ENCODE measurements around the gene FBXO7. TPM values are rescaled to one million over a fixed set of nuclear protein-coding genes. Genes with fewer than 3 reads are reported as not detected.

The FBXO7 gene
- total RNA-seq: 10 to 100 TPM; 70.3 to 80.1 (median 76.4) TPM

DNA sequence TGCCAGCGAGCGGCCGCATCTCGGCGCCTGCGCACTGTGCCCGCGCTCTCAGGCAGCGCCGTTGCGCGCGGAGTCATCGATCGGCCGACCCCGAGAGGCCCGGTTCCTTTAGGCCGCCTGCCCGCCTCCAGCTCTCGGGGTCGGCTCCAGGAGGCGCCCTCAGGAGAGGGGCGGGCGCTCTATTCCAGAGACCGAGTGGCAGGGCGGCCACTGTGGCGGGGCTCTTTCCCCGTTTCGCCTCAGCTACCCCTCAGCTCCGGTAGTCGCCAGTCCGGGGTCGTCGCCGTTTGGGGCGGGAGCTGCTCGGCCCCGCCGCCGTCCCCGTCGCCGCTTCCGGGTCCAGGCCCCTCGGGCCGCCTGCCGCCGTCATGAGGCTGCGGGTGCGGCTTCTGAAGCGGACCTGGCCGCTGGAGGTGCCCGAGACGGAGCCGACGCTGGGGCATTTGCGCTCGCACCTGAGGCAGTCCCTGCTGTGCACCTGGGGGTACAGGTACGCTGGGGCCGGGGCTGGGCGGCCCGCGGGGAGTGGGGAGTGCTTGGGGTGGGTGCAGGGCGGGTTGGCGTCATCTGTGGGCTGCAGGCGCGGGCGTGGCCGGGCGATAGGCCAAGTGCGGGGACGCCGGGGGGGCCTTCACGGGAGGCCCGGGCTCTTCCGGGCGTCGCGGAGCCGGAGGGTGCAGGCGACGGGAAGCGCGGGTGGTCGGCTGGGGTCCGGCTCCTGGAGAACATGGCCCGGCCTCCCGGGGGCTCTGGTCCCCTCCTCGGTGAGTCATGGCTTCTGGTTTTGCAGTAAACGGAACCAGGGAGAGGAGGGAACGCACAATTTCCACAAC, at the start of gene FBXO7:
Gene FBXO7 (plus strand): TSS at position 177 of the 833 bp plus-strand sequence. CDS start 192 bp downstream, at position 369.
- DNase-seq: peak; percentile 93
- in situ Hi-C loops (cut with MboI; ENCODE audit: low pct_ligation_motif_present in 1 of 4, low pct_unique_long_range_greater_than_20kb in 1 of 4, low sequenced_read_pairs in 3 of 4) (loop anchor here in 3 of 4 donors (10.0 to 25.0 kb wide), 3 partner anchors 60 to 513 kb away; partner anchors contain the start of gene RTCB (in 1 of the 3)), intact Hi-C loops (cut with DNase I; ENCODE audit: low total_unique reads) (loop anchor here (5.0 kb wide), 1 partner anchor 63 kb away; the partner anchor contains the start of gene RTCB)
- peak within 1 kb of the TSS; percentile 97 to 100 (median 98) for H3K27ac ChIP-seq
- TF ChIP-seq POLR2A (IDR thresholded peaks at IDR 0.05) (peak; percentile 91), POLR2AphosphoS5 (IDR thresholded peaks at IDR 0.05) (peak; percentile 70 to 87 (median 82)), EP300 (IDR thresholded peaks at IDR 0.05; ENCODE audit: low read depth) (no peak)
- TF ChIP-seq, protein P1, sequence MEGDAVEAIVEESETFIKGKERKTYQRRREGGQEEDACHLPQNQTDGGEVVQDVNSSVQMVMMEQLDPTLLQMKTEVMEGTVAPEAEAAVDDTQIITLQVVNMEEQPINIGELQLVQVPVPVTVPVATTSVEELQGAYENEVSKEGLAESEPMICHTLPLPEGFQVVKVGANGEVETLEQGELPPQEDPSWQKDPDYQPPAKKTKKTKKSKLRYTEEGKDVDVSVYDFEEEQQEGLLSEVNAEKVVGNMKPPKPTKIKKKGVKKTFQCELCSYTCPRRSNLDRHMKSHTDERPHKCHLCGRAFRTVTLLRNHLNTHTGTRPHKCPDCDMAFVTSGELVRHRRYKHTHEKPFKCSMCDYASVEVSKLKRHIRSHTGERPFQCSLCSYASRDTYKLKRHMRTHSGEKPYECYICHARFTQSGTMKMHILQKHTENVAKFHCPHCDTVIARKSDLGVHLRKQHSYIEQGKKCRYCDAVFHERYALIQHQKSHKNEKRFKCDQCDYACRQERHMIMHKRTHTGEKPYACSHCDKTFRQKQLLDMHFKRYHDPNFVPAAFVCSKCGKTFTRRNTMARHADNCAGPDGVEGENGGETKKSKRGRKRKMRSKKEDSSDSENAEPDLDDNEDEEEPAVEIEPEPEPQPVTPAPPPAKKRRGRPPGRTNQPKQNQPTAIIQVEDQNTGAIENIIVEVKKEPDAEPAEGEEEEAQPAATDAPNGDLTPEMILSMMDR (IDR thresholded peaks at IDR 0.05): peak in 4 of 5 experiments; percentile 17 to 53 (median 36)
- peaks cover 15 to 41% (median 29%) of the 10 kb centered on the region in 4 donors for H3K4me1 ChIP-seq
- peak within 1 kb of the TSS; percentile 67 to 95 (median 93) for H3K4me3 ChIP-seq
- 1% methylated on average over 73 of the region's 92 CpGs; no CpG with 5 or more reads in 1 of the 2 donors for WGBS, 2 donors (ENCODE audit: low coverage in 1 of 2)
- H3K36me3 ChIP-seq: no peaks in the 10 kb centered on the region
- no peaks in the 10 kb centered on the region for H3K9me3 ChIP-seq
- H3K27me3 ChIP-seq: no peaks in the 10 kb centered on the region

DNA sequence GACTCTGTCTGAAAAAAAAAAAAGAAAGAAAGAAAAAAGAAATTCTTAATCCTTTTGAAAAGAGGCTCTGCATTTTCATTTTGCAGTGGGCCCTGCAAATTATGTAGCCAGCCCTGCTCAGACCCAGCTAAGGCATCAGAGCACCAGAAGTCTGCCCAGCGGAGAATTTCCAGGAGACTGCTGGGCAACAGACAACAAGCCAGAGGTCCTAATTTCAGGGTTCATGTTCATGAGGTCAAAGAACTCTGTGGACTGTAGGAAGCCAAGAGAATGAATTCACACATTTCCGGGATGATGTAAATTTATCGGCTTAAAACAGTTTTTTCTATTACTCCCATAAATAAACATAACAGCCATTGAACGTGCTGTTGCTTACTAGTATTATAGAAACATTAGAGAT, 47.7 kb upstream of the FBXO7 start:
- Histone ChIP-seq H3K4me1 (no peaks in the 10 kb centered on the region), H3K4me3 (no peak overlapping the region), H3K27ac (no peak overlapping the region), H3K36me3 (no peaks in the 10 kb centered on the region), H3K27me3 (peaks cover 9% of the 10 kb centered on the region), H3K9me3 (no peaks in the 10 kb centered on the region)
- intact Hi-C loops (cut with DNase I; ENCODE audit: low total_unique reads): no loop called here
- DNase-seq: no peak
- 69 to 72% methylated on average over 4 of the region's 4 CpGs for WGBS, 2 donors (ENCODE audit: low coverage in 1 of 2)
- TF ChIP-seq POLR2AphosphoS5 (IDR thresholded peaks at IDR 0.05) (no peak), EP300 (IDR thresholded peaks at IDR 0.05; ENCODE audit: low read depth) (no peak), POLR2A (IDR thresholded peaks at IDR 0.05) (no peak)
- TF ChIP-seq, protein P1 (IDR thresholded peaks at IDR 0.05): no peak
- in situ Hi-C loops (cut with MboI; ENCODE audit: low pct_ligation_motif_present in 1 of 4, low pct_unique_long_range_greater_than_20kb in 1 of 4, low sequenced_read_pairs in 3 of 4): no loop called here

DNA sequence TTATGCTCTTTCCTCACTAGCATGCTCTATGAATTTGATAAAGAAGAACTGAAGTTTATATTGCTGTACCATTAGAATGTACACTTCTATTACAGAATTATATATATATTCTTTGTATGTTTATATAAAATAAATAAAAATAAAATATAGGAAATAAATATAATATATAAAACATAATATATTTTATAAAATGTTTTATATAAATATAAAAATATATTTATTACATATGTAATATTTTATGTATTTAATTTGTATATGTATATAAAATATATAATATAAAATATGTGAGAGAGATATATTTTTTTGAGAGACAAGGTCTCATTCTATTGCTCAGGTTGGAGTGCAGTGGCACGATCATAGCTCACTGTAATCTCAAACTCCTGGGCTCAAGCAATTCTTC, 44.3 kb upstream of the FBXO7 start:
- intact Hi-C loops (cut with DNase I; ENCODE audit: low total_unique reads): no loop called here
- no peaks in the 10 kb centered on the region for H3K36me3 ChIP-seq
- peaks cover 4% of the 10 kb centered on the region for H3K27me3 ChIP-seq
- no peak overlapping the region for H3K27ac ChIP-seq
- in situ Hi-C loops (cut with MboI; ENCODE audit: low pct_ligation_motif_present in 1 of 4, low pct_unique_long_range_greater_than_20kb in 1 of 4, low sequenced_read_pairs in 3 of 4): no loop called here
- no peaks in the 10 kb centered on the region for H3K9me3 ChIP-seq
- no peaks in the 10 kb centered on the region for H3K4me1 ChIP-seq
- DNase-seq: no peak
- TF ChIP-seq POLR2A (IDR thresholded peaks at IDR 0.05): no peak
- TF ChIP-seq, protein P1 (IDR thresholded peaks at IDR 0.05): no peak
- no peak for TF ChIP-seq POLR2AphosphoS5 (IDR thresholded peaks at IDR 0.05)
- no peak for TF ChIP-seq EP300 (IDR thresholded peaks at IDR 0.05; ENCODE audit: low read depth)
- WGBS, 2 donors (ENCODE audit: low coverage in 1 of 2): 77 to 87% methylated on average over 1 of the region's 1 CpG
- H3K4me3 ChIP-seq: no peak overlapping the region

DNA sequence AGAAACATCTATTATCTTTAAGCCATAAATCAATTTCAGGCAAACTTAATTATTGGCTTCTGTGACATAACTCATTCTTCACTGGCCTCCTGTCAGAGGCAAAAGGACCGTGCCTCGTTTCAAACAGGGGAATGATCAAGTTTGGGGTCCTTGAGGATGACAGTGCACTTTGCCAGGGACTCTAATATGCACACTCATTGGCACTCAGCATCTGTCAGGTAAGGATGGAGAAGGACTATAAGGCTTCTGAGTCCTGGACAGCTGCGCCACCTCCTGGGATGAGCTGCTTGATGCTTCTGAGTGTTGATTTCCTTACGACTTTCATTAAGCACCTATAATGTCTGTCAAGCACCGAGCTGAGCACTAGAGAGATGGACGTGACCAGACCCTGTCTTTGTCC, 30.5 kb upstream of the FBXO7 start:
- no peaks in the 10 kb centered on the region for H3K4me1 ChIP-seq
- H3K4me3 ChIP-seq: no peak overlapping the region
- H3K36me3 ChIP-seq: no peaks in the 10 kb centered on the region
- intact Hi-C loops (cut with DNase I; ENCODE audit: low total_unique reads) (no loop called here), in situ Hi-C loops (cut with MboI; ENCODE audit: low pct_ligation_motif_present in 1 of 4, low pct_unique_long_range_greater_than_20kb in 1 of 4, low sequenced_read_pairs in 3 of 4) (no loop called here)
- H3K27me3 ChIP-seq: peaks cover 2% of the 10 kb centered on the region
- TF ChIP-seq EP300 (IDR thresholded peaks at IDR 0.05; ENCODE audit: low read depth) (no peak), POLR2A (IDR thresholded peaks at IDR 0.05) (no peak), POLR2AphosphoS5 (IDR thresholded peaks at IDR 0.05) (no peak)
- TF ChIP-seq, protein P1 (IDR thresholded peaks at IDR 0.05): peak in 4 of 5 experiments; percentile 25 to 50 (median 30)
- H3K9me3 ChIP-seq: no peaks in the 10 kb centered on the region
- 38 to 40% methylated on average over 4 to 6 of the region's 6 CpGs for WGBS, 2 donors (ENCODE audit: low coverage in 1 of 2)
- DNase-seq: peak; percentile 43
- H3K27ac ChIP-seq: no peak overlapping the region
